Measurements from ENCODE around the gene CKS1B.

Gene CKS1B

DNA sequence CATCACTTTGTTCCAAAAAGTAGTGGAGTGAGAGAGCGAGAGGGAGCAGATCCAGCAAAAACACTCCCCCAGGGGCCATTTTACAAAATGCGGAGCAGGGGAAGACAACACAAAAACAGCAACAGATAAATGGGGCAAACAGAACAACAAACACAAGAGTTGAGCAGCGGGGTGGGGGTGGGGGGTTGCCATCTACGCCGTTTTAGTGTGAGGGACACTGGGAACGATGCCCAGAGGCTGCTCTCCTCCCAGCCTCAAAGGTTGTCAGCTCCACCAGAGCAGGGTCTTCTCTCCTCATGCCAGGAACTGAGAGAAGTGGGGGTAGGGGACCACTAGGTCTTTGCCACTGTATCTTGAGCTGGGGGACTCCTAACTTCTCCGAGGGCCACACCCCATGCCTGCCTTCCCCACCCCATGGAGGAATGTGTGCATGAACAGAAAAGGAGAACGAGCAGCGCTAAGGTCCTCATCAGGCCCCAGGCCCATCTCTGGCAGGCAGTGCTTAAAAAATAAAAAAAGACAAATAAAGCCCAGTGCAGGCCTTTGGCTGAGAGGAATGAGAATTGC lies 17.3 kb upstream of the CKS1B start:
- H3K27ac ChIP-seq (replicated peaks), result no peak overlapping the region

DNA sequence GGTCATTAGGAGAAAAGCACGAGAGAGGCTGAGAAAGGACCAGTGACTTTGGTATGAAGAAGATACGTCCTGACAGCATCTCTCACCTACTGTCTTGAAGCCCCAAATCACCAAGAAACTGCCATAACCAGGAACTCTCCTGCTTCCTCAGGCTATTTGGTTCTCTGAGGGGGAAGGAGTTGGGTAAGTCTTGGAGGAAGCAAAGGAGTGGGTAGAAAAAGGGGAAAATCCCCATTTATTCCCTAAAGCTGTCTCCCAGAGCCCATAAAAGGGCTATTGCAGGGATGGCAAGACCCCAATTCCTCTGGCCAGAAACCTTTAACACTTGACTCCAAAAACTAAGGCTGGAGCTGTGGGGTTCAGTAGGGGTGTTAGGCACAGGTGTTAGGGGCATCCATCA lies 16.4 kb upstream of the CKS1B start:
- no peak overlapping the region for H3K27ac ChIP-seq (replicated peaks)
- H3K27me3 ChIP-seq (ENCODE audit: insufficient read depth, poor library complexity, severe bottlenecking), result no peaks in the 10 kb centered on the region
- no peak overlapping the region for H3K4me3 ChIP-seq (replicated peaks; ENCODE audit: insufficient read depth, low read length)
- no peak for DNase-seq (ENCODE audit: low read depth in 1 of 2, low spot score in 1 of 2)
- TF ChIP-seq SPI1 (IDR thresholded peaks at IDR 0.05; ENCODE audit: borderline replicate concordance, low read depth), result no peak
- TF ChIP-seq POLR2AphosphoS5 (IDR thresholded peaks at IDR 0.05; ENCODE audit: low read depth), result no peak
- TF ChIP-seq, protein P1, sequence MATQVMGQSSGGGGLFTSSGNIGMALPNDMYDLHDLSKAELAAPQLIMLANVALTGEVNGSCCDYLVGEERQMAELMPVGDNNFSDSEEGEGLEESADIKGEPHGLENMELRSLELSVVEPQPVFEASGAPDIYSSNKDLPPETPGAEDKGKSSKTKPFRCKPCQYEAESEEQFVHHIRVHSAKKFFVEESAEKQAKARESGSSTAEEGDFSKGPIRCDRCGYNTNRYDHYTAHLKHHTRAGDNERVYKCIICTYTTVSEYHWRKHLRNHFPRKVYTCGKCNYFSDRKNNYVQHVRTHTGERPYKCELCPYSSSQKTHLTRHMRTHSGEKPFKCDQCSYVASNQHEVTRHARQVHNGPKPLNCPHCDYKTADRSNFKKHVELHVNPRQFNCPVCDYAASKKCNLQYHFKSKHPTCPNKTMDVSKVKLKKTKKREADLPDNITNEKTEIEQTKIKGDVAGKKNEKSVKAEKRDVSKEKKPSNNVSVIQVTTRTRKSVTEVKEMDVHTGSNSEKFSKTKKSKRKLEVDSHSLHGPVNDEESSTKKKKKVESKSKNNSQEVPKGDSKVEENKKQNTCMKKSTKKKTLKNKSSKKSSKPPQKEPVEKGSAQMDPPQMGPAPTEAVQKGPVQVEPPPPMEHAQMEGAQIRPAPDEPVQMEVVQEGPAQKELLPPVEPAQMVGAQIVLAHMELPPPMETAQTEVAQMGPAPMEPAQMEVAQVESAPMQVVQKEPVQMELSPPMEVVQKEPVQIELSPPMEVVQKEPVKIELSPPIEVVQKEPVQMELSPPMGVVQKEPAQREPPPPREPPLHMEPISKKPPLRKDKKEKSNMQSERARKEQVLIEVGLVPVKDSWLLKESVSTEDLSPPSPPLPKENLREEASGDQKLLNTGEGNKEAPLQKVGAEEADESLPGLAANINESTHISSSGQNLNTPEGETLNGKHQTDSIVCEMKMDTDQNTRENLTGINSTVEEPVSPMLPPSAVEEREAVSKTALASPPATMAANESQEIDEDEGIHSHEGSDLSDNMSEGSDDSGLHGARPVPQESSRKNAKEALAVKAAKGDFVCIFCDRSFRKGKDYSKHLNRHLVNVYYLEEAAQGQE (IDR thresholded peaks at IDR 0.05; ENCODE audit: insufficient replicate concordance, low read depth), result no peak
- TF ChIP-seq GABPA (IDR thresholded peaks at IDR 0.05; ENCODE audit: low read depth), result no peak
- TF ChIP-seq, protein P2, sequence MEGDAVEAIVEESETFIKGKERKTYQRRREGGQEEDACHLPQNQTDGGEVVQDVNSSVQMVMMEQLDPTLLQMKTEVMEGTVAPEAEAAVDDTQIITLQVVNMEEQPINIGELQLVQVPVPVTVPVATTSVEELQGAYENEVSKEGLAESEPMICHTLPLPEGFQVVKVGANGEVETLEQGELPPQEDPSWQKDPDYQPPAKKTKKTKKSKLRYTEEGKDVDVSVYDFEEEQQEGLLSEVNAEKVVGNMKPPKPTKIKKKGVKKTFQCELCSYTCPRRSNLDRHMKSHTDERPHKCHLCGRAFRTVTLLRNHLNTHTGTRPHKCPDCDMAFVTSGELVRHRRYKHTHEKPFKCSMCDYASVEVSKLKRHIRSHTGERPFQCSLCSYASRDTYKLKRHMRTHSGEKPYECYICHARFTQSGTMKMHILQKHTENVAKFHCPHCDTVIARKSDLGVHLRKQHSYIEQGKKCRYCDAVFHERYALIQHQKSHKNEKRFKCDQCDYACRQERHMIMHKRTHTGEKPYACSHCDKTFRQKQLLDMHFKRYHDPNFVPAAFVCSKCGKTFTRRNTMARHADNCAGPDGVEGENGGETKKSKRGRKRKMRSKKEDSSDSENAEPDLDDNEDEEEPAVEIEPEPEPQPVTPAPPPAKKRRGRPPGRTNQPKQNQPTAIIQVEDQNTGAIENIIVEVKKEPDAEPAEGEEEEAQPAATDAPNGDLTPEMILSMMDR (IDR thresholded peaks at IDR 0.05; ENCODE audit: insufficient read depth, low read length), result no peak

More for the DNA sequence above, 17.3 kb upstream of the CKS1B start:
- Histone ChIP-seq H3K27me3 (ENCODE audit: insufficient read depth, poor library complexity, severe bottlenecking) (no peaks in the 10 kb centered on the region), H3K4me3 (replicated peaks; ENCODE audit: insufficient read depth, low read length) (no peak overlapping the region)
- TF ChIP-seq, protein P1 (IDR thresholded peaks at IDR 0.05; ENCODE audit: insufficient replicate concordance, low read depth), result no peak
- TF ChIP-seq GABPA (IDR thresholded peaks at IDR 0.05; ENCODE audit: low read depth) (no peak), SPI1 (IDR thresholded peaks at IDR 0.05; ENCODE audit: borderline replicate concordance, low read depth) (no peak), POLR2AphosphoS5 (IDR thresholded peaks at IDR 0.05; ENCODE audit: low read depth) (no peak)
- TF ChIP-seq, protein P2 (IDR thresholded peaks at IDR 0.05; ENCODE audit: insufficient read depth, low read length), result no peak
- DNase-seq (ENCODE audit: low read depth in 1 of 2, low spot score in 1 of 2), result no peak

DNA sequence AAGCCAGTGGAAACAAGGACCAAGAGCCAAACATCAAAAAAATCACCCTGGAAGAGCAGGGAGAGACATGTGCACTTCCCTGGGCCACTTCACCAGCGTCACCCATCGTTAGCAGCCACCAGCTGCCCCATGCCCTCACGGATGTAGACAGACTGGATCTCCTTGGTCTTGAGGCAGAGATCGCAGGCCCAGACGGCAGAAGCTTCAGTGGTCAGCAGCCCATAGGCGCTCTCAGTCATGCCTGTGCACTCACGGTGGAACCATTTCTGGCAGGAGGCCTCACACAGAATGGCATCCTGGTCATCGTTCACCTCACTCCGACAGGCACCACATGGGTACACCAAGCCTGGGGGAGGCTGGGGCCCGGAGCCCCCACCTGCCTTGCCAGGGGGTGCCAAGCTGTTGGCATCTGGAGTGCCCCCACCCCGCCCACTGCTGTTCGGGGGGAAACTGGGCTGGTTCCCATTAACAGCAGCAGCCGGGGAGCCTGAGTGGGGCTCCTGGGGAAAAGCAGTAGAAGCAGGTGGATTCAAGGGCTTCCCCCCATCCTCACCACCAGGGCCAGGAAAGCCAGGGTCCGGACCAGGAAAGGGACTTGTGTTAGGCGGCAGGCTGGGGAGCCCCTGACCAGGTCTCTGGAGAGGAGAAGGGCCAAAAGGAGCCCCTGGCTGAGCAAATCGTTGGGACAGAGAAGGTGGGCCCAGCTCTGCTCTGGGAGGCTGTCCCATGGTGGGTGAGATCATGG lies 15.6 kb upstream of the CKS1B start:
- no peaks in the 10 kb centered on the region for H3K27me3 ChIP-seq (ENCODE audit: insufficient read depth, poor library complexity, severe bottlenecking)
- no peak for DNase-seq (ENCODE audit: low read depth in 1 of 2, low spot score in 1 of 2)
- no peak overlapping the region for H3K4me3 ChIP-seq (replicated peaks; ENCODE audit: insufficient read depth, low read length)
- no peak overlapping the region for H3K27ac ChIP-seq (replicated peaks)
- TF ChIP-seq GABPA (IDR thresholded peaks at IDR 0.05; ENCODE audit: low read depth) (no peak), POLR2AphosphoS5 (IDR thresholded peaks at IDR 0.05; ENCODE audit: low read depth) (no peak)
- TF ChIP-seq, protein P1 (IDR thresholded peaks at IDR 0.05; ENCODE audit: insufficient replicate concordance, low read depth), result no peak

Data from HL-60 (cell line).